ENCODE measurements around the gene ZIC5. TPM values are rescaled to one million over a fixed set of nuclear protein-coding genes. Genes with fewer than 3 reads are reported as not detected.
A peak's percentile ranks its signal among the peaks of the same experiment; 100 is the strongest.

Gene ZIC5
- total and polyA plus RNA-seq, 2 of the 13 experiments (the other 11 are each of a cell fraction or from before 2014, with no cell fraction given), result 0.02 to 0.07 TPM

DNA sequence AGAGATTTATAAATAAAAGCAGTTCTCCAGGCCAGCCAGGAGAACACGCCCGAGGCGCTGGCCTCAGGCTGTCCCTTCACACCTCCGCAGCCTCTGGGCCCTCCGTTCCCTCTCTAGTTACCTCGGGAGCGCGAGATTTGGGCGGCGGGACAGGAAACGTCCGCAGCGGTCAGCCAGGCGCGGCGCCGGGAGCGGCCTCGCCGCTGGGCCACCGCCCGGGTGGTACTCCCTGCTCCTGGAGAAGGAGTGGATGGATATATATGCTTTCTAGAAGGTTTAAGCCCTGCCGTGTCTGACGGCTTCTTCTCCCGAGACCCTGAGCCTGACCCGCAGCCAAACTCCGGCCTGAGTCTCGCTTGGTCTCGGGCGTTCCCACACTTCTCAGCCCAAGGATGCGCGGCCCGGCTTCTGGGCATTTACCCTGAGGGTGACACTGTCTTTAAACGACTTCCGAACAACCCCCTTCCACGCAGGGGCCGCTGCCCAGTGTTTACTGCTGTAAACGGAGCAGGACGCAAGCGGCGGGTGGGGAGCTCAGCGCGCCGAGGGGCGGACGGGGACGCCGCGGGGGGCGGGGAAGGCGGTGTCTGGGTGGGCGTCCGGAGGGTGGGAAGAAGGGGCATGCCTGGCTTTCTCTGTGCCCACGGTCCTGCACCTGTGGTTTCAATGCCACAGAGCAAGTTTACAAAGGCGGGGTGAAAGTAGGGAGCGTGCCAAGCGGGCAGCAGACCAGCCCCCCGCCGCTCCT, 8.1 kb upstream of the ZIC5 start (continued):
- TF ChIP-seq, protein P1, sequence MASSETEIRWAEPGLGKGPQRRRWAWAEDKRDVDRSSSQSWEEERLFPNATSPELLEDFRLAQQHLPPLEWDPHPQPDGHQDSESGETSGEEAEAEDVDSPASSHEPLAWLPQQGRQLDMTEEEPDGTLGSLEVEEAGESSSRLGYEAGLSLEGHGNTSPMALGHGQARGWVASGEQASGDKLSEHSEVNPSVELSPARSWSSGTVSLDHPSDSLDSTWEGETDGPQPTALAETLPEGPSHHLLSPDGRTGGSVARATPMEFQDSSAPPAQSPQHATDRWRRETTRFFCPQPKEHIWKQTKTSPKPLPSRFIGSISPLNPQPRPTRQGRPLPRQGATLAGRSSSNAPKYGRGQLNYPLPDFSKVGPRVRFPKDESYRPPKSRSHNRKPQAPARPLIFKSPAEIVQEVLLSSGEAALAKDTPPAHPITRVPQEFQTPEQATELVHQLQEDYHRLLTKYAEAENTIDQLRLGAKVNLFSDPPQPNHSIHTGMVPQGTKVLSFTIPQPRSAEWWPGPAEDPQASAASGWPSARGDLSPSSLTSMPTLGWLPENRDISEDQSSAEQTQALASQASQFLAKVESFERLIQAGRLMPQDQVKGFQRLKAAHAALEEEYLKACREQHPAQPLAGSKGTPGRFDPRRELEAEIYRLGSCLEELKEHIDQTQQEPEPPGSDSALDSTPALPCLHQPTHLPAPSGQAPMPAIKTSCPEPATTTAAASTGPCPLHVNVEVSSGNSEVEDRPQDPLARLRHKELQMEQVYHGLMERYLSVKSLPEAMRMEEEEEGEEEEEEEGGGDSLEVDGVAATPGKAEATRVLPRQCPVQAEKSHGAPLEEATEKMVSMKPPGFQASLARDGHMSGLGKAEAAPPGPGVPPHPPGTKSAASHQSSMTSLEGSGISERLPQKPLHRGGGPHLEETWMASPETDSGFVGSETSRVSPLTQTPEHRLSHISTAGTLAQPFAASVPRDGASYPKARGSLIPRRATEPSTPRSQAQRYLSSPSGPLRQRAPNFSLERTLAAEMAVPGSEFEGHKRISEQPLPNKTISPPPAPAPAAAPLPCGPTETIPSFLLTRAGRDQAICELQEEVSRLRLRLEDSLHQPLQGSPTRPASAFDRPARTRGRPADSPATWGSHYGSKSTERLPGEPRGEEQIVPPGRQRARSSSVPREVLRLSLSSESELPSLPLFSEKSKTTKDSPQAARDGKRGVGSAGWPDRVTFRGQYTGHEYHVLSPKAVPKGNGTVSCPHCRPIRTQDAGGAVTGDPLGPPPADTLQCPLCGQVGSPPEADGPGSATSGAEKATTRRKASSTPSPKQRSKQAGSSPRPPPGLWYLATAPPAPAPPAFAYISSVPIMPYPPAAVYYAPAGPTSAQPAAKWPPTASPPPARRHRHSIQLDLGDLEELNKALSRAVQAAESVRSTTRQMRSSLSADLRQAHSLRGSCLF (CRISPR knock-in tag; IDR thresholded peaks at IDR 0.05; ENCODE audit: borderline replicate concordance), result no peak
- no peak for TF ChIP-seq ZNF660 (CRISPR knock-in tag; IDR thresholded peaks at IDR 0.05; ENCODE audit: borderline replicate concordance, low read depth)
- 0 out of 2 replicates have a peak, but pooled peaks have one; percentile 17 for TF ChIP-seq HDAC1 (CRISPR knock-in tag; IDR thresholded peaks at IDR 0.05)
- TF ChIP-seq ZNF3 (CRISPR knock-in tag; IDR thresholded peaks at IDR 0.05), result no peak
- no peak for TF ChIP-seq NFYC (CRISPR knock-in tag; IDR thresholded peaks at IDR 0.05)
- TF ChIP-seq SP4 (CRISPR knock-in tag; IDR thresholded peaks at IDR 0.05), result no peak
- TF ChIP-seq, protein P2, sequence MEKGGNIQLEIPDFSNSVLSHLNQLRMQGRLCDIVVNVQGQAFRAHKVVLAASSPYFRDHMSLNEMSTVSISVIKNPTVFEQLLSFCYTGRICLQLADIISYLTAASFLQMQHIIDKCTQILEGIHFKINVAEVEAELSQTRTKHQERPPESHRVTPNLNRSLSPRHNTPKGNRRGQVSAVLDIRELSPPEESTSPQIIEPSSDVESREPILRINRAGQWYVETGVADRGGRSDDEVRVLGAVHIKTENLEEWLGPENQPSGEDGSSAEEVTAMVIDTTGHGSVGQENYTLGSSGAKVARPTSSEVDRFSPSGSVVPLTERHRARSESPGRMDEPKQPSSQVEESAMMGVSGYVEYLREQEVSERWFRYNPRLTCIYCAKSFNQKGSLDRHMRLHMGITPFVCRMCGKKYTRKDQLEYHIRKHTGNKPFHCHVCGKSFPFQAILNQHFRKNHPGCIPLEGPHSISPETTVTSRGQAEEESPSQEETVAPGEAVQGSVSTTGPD (CRISPR knock-in tag; IDR thresholded peaks at IDR 0.05), result no peak
- TF ChIP-seq, protein P3, sequence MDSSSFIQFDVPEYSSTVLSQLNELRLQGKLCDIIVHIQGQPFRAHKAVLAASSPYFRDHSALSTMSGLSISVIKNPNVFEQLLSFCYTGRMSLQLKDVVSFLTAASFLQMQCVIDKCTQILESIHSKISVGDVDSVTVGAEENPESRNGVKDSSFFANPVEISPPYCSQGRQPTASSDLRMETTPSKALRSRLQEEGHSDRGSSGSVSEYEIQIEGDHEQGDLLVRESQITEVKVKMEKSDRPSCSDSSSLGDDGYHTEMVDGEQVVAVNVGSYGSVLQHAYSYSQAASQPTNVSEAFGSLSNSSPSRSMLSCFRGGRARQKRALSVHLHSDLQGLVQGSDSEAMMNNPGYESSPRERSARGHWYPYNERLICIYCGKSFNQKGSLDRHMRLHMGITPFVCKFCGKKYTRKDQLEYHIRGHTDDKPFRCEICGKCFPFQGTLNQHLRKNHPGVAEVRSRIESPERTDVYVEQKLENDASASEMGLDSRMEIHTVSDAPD (CRISPR knock-in tag; IDR thresholded peaks at IDR 0.05), result no peak
- TF ChIP-seq CHD2 (IDR thresholded peaks at IDR 0.05; ENCODE audit: low read depth, low read length), result peak; percentile 44; the same call in 1 of the 2 replicates
